ENCODE results near the gene GLYR1. TPM values are rescaled to one million over a fixed set of nuclear protein-coding genes. Genes with fewer than 3 reads are reported as not detected.

GLYR1 gene
- polyA plus RNA-seq, 2 of the 4 experiments (the other 2 are of a cell fraction): 37.1 to 55.1 TPM

GRCh38 chr16:4891097-4891885 lies 44.2 kb upstream of the GLYR1 start:
- Histone ChIP-seq H3K9me3 (no peaks in the 10 kb centered on the region), H3K4me1 (no peaks in the 10 kb centered on the region), H3K27ac (no peak overlapping the region), H3K4me3 (no peak overlapping the region), H3K4me2 (no peak overlapping the region)
- POLR2A ChIA-PET: no interaction called here
- FAIRE-seq: no peak
- ATAC-seq: no peak
- 89% methylated on average over 16 of the region's 16 CpGs for WGBS (ENCODE audit: missing lambda C conversion rate)
- no peak for DNase-seq (ENCODE audit: low read depth in 1 of 2, low spot score in 1 of 2)
- CTCF ChIA-PET: interaction anchor here (0.6 to 1.3 kb wide), 6 partner anchors 10 to 134 kb away, joined by 3 to 4 read pairs (median 3); no protein-coding TSS in a partner anchor
- TF ChIP-seq, protein P1, sequence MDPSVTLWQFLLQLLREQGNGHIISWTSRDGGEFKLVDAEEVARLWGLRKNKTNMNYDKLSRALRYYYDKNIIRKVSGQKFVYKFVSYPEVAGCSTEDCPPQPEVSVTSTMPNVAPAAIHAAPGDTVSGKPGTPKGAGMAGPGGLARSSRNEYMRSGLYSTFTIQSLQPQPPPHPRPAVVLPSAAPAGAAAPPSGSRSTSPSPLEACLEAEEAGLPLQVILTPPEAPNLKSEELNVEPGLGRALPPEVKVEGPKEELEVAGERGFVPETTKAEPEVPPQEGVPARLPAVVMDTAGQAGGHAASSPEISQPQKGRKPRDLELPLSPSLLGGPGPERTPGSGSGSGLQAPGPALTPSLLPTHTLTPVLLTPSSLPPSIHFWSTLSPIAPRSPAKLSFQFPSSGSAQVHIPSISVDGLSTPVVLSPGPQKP (IDR thresholded peaks at IDR 0.05; ENCODE audit: low read depth, low read length): no peak
- TF ChIP-seq FOSL2 (IDR thresholded peaks at IDR 0.05) (no peak), FOSL2 (CRISPR knock-in tag; IDR thresholded peaks at IDR 0.05) (no peak), TFCP2L1 (CRISPR knock-in tag; IDR thresholded peaks at IDR 0.05) (no peak)

DNA sequence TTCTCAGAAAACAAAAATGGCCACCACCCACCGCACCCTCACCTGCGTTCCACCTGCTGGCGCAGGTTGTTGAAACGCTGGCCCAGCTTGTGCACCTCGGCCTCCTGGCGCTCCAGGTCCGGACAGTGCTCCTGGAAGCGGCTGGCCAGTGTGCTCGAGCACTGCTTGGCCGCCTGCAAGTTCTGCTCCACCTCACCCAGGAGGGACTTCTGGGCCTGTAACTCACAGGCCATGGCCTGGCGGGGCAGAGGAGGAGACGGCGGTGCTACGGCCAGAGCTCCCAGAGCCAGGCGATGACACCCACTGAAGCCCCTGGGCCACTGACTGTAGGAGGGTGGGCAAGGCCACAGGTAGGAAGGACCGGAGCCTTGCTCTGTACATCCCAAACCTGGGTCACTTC lies 43.6 kb upstream of the GLYR1 start:
- DNase-seq (ENCODE audit: low read depth in 1 of 2, low spot score in 1 of 2) (no peak), FAIRE-seq (no peak), ATAC-seq (no peak)
- POLR2A ChIA-PET: no interaction called here
- Histone ChIP-seq H3K4me3 (no peak overlapping the region), H3K9me3 (no peaks in the 10 kb centered on the region), H3K27ac (no peak overlapping the region), H3K4me2 (no peak overlapping the region), H3K4me1 (no peaks in the 10 kb centered on the region)
- CTCF ChIA-PET: interaction anchor here (0.6 to 1.2 kb wide), 4 partner anchors 11 to 70 kb away, joined by 3 to 4 read pairs (median 3); no protein-coding TSS in a partner anchor
- no peak for TF ChIP-seq MAFK (IDR thresholded peaks at IDR 0.05; ENCODE audit: partially characterized antibody)
- no peak for TF ChIP-seq MYC (IDR thresholded peaks at IDR 0.05; ENCODE audit: borderline replicate concordance, low read length)
- TF ChIP-seq HOXB13 (CRISPR knock-in tag; IDR thresholded peaks at IDR 0.05; ENCODE audit: low read depth): no peak
- TF ChIP-seq EHMT2 (IDR thresholded peaks at IDR 0.05; ENCODE audit: low read depth): no peak
- TF ChIP-seq RARB (CRISPR knock-in tag; IDR thresholded peaks at IDR 0.05): no peak
- TF ChIP-seq, protein P2, sequence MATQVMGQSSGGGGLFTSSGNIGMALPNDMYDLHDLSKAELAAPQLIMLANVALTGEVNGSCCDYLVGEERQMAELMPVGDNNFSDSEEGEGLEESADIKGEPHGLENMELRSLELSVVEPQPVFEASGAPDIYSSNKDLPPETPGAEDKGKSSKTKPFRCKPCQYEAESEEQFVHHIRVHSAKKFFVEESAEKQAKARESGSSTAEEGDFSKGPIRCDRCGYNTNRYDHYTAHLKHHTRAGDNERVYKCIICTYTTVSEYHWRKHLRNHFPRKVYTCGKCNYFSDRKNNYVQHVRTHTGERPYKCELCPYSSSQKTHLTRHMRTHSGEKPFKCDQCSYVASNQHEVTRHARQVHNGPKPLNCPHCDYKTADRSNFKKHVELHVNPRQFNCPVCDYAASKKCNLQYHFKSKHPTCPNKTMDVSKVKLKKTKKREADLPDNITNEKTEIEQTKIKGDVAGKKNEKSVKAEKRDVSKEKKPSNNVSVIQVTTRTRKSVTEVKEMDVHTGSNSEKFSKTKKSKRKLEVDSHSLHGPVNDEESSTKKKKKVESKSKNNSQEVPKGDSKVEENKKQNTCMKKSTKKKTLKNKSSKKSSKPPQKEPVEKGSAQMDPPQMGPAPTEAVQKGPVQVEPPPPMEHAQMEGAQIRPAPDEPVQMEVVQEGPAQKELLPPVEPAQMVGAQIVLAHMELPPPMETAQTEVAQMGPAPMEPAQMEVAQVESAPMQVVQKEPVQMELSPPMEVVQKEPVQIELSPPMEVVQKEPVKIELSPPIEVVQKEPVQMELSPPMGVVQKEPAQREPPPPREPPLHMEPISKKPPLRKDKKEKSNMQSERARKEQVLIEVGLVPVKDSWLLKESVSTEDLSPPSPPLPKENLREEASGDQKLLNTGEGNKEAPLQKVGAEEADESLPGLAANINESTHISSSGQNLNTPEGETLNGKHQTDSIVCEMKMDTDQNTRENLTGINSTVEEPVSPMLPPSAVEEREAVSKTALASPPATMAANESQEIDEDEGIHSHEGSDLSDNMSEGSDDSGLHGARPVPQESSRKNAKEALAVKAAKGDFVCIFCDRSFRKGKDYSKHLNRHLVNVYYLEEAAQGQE (IDR thresholded peaks at IDR 0.05): no peak
- no peak for TF ChIP-seq CHD2 (IDR thresholded peaks at IDR 0.05; ENCODE audit: low read length, partially characterized antibody)
- no peak for TF ChIP-seq CTCF (IDR thresholded peaks at IDR 0.05)
- TF ChIP-seq FOXS1 (CRISPR knock-in tag; IDR thresholded peaks at IDR 0.05): no peak
- no peak for TF ChIP-seq ZFP36 (IDR thresholded peaks at IDR 0.05; ENCODE audit: borderline replicate concordance, partially characterized antibody)
- TF ChIP-seq TFCP2L1 (CRISPR knock-in tag; IDR thresholded peaks at IDR 0.05): no peak
- no peak for TF ChIP-seq CHD4 (IDR thresholded peaks at IDR 0.05; ENCODE audit: borderline replicate concordance)
- no peak for TF ChIP-seq RAD21 (conservative IDR thresholded peaks at IDR 0.05 in 1 of 2, IDR thresholded peaks at IDR 0.05 in 1 of 2)
- no peak for TF ChIP-seq SREBF2 (IDR thresholded peaks at IDR 0.05)
- no peak for TF ChIP-seq EHF (CRISPR knock-in tag; IDR thresholded peaks at IDR 0.05)
- no peak for TF ChIP-seq CBX2 (IDR thresholded peaks at IDR 0.05; ENCODE audit: borderline replicate concordance, low read depth)
- no peak for TF ChIP-seq MAZ (IDR thresholded peaks at IDR 0.05; ENCODE audit: borderline replicate concordance, low read depth, low read length)
- no peak for TF ChIP-seq POLR2A (IDR thresholded peaks at IDR 0.05; ENCODE audit: low read length)
- WGBS (ENCODE audit: missing lambda C conversion rate): 96% methylated on average over 16 of the region's 16 CpGs

All from A549 (cell line).